LNCaP clone FGC (cell line): Measurements from ENCODE around the gene IL13RA2.

Experiments
- DNase-seq: peaks from one replicate; pipeline ENCODE4 v3.0.0-alpha.2; 2011; ENCODE audit warnings: low read depth
- H3K4me3 ChIP-seq: 2 replicates; pipeline ENCODE4 v1.5.1; 2011; ENCODE audit warnings: mild to moderate bottlenecking, low read depth, low read length, control low read depth
- CTCF ChIP-seq: IDR thresholded peaks from 2 replicates; pipeline ENCODE4 v1.5.1; 2012; ENCODE audit warnings: mild to moderate bottlenecking; ENCODE audit not compliant: control insufficient read depth, insufficient read depth; ENCODE audit errors: extremely low read depth

Gene IL13RA2, protein sequence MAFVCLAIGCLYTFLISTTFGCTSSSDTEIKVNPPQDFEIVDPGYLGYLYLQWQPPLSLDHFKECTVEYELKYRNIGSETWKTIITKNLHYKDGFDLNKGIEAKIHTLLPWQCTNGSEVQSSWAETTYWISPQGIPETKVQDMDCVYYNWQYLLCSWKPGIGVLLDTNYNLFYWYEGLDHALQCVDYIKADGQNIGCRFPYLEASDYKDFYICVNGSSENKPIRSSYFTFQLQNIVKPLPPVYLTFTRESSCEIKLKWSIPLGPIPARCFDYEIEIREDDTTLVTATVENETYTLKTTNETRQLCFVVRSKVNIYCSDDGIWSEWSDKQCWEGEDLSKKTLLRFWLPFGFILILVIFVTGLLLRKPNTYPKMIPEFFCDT

DNA sequence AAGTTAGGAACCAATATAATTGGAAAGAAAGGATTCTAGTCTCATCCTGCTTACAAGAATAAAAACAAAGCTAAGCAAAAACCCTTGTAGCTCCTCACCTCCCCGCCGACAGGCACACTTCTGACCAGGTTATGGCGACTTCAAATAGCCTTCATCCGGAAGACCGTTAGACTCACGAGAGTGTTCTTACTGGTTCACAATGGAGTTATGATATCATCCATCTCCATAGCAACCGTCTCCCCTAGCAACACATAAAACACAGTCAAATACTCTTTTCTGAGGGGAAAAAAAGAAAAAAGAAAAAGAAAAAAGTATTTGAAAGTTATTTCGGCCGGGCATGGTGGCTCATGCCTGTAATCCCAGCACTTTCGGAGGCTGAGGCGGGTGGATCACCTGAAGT lies at the start of gene IL13RA2:
TSS of gene IL13RA2 (minus strand) at position 162 of the 400 bp plus-strand sequence. CDS start 347 bp downstream, outside the sequence.
- no peak for TF ChIP-seq CTCF
- DNase-seq: no peak
- H3K4me3 ChIP-seq: no peak within 1 kb of the TSS

- no peak for TF ChIP-seq CTCF
- no peak overlapping the region for H3K4me3 ChIP-seq
- DNase-seq: no peak
Observed at GRCh38 chrX:115065304-115065703, 47.9 kb upstream of the IL13RA2 start.

- no peak for TF ChIP-seq CTCF
- H3K4me3 ChIP-seq: no peak overlapping the region
Observed at GRCh38 chrX:115060013-115060412, 42.6 kb upstream of the IL13RA2 start.

GRCh38 chrX:115058276-115058675 lies 40.9 kb upstream of the IL13RA2 start:
- TF ChIP-seq CTCF: no peak
- no peak overlapping the region for H3K4me3 ChIP-seq
- DNase-seq: no peak

More at GRCh38 chrX:115060013-115060412, 42.6 kb upstream of the IL13RA2 start:
- no peak for DNase-seq

DNA sequence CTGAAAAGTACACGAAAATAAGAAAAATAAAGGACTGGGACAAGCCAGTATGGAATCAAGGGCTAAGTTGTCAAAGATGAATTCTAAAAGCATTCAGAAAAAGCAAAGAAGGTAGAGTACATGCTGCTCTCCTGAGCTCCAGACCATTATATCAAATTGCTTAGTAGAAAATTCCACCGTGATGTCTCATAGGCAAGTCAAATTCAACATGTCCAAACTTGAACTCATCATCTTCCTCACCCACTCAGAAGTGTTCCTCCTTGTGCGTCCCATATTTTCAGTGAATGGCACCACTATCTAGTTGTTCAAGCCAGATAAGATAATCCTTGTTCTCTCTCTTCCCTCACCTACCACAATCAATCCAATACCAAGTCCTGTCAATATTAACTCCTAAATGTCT lies 37.5 kb upstream of the IL13RA2 start:
- TF ChIP-seq CTCF: no peak
- no peak for DNase-seq
- no peak overlapping the region for H3K4me3 ChIP-seq

DNA sequence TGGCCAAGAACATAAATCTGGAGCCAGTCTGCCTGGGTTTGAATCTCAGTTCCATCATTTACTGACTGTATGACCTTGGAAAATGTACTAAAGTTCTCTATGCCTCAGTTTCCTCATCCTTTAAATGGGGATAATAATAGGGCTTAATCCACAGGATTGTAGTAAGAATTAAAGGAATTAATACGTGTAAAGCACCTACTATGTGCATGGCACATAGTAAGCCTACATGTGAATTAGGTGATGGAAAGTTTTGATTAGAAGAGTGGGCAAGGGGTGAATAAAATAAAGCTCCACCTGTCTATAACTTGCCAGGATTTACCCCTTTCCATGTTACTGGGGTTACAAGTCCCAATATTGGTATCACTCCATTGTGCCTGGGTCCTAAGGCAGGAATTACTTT lies 35.8 kb upstream of the IL13RA2 start:
- H3K4me3 ChIP-seq: no peak overlapping the region
- no peak for DNase-seq
- no peak for TF ChIP-seq CTCF

DNA sequence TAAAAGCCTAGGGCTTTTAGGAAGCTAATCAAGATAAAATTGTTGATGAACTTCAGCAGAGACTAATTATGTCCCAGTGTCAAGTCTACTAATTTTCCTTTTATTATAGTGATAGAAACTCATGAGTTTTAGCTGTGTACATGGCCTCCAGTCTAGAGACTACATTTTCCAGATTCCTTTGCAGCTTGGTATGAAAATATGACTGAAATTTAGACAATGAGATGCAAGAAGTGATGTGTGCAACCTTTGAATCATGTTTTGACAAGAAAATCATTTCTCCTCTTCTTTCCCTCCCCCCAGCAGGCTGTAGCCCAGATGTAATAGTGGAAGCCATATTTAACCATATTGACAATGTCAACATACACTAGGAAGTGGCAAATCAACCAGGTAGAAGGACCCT lies 30.3 kb upstream of the IL13RA2 start:
- TF ChIP-seq CTCF: no peak
- no peak for DNase-seq
- H3K4me3 ChIP-seq: no peak overlapping the region
